ENCODE results near the gene CSF1R.

The CSF1R gene

DNA sequence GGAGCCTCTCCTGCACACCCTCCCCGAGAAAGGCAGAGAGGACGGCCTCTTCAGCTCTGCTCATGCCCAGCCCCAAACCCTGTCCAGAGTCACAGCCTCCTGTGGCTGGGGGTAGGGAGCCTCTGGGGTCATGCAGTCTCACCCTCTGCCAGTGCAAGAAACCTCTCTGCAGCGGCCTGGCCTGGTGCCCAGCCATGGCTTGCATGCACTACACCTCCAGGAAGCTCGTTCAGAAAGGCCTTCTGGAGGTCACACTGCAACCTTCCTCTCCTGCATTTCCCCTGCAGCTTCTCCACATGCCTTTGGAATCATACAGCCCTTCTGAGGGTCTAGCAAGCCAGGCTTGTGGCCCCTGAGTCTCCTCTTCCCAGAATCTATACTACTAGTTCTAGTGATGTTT is 17.9 kb downstream of the CSF1R start:
- no peak for DNase-seq

DNA sequence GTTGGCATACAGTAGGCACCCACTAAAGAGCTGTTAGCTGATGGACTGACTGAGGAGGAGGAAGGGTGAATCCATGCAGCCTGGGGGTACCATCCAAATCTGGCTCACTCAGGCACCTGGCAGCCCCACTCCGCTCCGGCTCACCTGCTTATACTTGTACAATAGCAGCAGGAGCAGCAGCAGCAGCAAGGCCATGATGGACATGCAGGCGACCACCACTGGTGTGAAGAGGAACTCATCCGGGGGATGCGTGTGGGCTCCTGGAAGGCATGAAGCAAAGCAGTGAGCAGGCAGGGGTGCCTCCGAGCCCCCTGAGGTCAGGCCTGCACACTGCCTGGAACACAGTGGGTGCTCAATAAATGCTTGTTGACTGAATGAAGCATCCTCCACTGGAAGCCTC is 18.3 kb downstream of the CSF1R start:
- no peak for DNase-seq

DNA sequence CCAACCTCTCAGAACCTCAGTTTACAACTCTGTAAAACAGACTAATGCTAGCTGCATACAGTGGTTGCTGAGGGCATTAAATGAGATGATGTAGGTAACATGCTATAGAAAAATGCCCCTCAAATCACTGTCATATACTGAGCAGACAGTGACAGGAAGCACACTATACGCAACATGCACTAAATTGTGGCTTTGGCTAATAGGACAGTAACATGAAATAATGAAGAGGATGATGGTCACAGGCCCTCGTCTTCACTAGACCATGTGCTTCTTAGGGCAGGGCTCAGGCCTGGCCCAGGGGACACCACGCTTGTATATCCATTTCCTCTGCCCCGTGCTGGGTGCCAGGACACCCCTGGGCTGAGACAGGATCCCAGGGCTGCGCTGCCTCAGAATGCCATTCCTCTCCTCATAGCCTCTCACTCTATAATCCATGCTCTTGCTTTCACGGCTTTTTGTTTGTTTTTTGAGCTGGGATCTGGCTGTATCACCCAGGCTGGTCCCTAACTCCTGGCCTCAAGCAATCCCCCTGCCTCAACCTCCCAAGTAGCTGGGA is 18.9 kb downstream of the CSF1R start:
- DNase-seq = no peak

DNA sequence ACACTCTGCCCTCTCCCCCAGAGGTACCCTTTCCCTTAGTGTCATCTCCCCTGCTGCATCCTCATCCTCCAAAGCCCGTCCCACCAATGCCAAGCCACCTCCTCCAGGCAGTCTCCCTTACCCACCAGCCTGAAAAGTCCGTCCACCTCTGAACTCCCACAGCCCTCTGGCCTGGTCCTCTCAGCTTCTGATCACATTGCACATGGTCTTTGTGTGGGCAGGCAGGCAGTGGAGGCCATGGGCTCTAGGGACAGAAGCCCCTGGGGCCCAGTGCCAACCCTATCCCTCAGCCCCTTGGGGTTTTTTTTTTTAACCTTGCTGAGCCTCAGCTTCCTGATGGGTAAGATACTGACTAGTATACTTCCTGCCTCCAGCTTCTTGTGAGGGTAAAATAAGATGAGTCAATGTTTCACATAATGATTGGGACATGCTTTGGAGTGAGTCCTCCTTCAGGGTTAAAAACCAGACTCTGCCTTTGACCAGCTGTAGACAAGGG is 19.4 kb downstream of the CSF1R start:
- DNase-seq = no peak

DNA sequence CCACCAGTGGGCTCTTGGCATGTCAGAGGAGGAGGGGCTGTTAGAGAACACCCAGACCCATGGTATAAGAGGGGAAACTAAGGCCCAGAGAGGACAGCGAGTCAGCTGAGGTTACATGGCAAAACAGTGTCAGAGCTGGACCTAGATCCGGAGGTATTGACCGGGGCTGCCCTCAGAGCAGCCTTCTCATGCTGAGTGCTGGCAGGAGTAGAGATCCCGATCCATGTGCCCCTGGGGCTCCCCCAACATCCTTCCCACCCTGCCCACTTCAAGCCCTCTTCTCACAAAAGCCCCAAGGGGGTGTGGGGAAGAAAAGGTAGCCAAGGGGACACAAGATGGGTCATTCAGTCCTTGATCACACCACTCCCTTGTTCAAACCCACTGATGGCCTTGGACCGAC is 19.9 kb downstream of the CSF1R start:
- DNase-seq = no peak

DNA sequence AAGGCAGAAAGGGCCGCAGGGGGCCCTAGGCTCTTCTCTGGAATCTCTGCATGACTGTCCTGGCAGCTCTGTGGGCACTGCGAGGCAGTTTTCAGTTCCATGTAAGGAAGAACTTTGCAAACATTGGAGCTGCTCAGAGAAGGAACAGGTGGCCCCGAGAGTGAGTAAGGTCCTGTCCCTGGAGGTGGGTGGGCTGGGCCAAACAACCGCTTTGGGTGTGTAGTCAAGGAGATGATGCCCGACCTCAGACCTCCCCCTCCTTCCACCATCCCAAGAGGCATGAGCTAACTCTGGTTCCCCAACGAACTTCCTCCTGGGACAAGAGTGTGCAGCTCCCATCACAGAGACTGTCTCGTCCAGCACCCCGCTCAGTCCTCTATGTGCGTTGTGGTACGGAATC is 20.5 kb downstream of the CSF1R start:
- no peak for DNase-seq

DNA sequence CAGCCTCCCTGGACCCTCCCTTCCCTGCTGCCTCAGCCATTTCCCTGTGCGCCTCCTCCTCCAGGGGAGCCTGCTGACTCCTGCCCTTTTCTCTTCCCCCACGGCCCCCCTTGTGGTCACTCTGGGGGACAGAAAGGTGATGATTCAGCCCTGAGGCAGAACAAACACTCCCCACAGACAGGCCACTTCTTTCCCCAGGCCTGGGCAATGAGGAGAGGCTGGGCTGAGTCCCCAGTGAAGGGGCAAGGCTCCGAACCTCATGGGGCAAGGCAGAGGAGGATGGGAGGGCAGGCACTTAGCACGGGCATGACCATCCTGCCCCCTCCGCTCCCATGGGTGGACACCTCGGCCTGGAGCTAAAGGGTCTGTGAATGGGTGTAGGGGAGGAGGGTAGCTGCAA is 21.0 kb downstream of the CSF1R start:
- no peak for DNase-seq

DNA sequence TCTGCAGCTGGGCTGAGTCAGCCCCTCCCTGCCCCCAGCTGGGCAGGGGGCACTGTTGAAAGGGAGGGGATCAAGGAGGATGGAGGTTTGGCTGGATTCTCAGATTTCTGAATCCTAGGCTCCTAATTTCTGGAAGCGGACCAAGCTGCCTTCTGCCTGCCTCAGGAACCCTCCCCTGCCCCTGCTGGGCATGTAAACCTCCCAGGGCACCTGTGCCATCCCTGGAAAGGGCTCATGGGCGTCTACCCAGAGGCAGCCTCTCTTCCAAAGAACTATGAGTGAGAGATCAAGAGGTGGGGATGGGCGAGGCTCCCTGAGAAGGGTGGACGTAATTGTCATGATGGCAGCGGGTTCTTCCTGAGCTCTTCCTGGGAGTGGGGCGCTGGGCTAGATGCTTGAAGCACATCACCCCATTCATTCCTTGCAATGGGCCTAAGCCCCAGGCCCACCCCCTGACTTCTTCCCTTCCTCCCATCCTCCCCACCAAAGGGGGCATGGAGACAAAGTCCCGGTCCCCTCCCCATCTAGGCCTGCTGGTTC is 21.6 kb downstream of the CSF1R start:
- no peak for DNase-seq

DNA sequence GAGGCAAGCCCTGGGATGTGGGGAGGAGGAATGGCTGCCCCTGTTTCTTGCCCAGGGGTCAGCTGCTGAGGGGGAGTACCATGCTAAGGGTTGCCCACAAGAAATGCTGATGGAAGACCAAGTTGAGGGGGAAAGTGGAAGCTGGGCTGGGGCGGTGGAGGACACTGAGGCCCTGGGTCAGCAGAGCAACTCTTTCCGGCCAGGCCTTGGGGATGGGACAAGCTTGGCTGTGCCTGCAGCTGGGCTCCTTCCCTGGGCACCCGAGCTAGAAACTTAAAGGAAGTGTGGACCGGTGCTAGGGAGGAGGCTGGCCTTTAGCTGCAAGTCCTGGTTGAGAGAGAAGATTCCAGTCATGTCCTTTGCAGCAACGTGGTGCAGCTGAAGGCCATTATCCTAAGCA is 22.7 kb downstream of the CSF1R start:
- DNase-seq = no peak

DNA sequence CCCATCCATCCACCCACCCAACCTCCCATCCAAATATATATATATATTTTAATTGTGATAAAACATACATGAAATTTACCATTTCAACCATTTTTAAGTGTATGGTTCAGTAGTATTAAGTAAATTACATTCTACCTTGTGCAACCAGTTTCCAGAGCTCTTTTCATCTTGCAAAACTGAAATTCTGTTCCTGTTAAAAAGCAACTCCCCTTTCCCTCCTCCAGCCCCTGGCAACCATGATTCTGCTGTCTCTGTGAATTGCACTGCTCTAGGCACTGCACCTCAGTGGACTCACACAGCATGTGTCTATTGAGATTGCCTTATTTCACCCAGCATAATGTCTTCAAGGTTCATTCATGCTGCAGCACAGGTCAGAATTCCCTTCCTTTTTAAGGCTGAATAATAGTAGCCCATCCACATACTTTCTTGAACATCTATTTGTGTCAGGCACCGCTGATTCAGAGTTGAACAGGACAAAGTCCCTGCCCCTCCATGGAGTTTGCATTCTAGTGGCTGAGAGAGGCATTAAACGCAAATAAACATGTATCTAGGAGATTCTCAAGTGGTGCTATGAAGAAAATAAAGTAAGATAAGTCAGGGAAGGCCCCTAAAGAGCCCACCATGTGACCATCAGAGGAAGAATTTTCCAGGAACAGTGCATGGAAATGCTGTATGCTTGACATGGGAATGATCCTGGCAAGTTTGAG is 24.0 kb downstream of the CSF1R start:
- DNase-seq = no peak

DNA sequence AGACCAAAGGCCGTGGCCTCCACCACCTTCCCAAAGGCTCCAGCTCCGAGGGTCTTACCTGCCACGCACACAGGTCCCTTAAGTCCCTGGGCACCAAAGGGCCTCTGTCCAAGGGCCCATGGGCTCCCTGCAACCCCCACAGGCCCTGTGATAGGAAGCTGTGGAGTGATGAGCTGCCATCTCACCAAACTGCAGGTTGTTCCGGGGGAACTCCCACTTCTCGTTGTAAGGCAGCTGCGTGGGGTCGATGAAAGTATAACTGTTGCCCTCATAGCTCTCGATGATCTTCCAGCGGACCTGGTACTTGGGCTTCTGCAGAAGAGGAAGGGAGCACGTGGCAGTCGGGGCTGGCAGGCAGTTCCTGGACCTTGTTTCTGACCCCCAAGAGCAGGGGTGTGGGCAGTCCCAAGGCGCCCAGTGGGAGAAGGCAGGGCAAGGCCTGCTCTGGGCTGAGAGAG is 24.8 kb downstream of the CSF1R start:
- no peak for DNase-seq

DNA sequence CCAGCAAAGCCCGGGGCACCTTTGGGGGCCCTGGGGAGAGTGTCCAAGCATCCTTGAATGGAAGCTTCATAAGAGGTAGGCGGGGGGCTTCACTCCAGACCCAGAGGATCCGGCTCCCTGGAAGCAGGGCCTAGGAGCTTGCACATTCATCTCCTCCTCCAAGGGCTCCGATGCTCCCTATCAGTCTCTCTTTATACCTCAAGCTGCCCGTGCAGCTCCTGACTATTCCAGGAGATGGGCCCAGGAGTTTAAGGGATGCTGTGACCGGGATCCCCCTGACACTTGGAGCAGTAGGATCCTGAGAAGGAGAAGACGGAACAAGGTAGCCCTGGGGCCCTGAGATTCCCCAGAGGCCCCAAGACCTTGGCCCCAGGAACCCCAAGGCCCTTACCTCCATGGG is 25.9 kb downstream of the CSF1R start:
- DNase-seq = no peak

DNA sequence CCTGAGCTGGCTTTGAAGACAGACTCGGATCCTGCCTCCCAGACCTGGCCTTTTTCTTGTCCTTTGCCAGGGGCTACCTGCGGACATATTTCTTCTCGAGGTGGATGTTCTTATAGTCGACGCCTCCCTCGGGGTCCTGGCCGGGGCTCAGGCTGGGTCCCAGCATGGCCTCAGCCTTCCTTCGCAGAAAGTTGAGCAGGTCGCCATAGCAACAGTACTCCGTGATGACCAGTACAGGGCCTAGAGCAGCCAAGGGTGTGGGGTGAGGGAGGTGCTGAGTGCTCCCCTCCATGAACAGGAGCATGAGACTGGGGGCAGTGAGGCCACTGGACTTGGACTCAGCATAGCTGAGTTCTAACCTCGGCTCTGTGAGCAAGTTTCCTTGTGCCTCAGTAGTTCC is 26.7 kb downstream of the CSF1R start:
- no peak for DNase-seq

DNA sequence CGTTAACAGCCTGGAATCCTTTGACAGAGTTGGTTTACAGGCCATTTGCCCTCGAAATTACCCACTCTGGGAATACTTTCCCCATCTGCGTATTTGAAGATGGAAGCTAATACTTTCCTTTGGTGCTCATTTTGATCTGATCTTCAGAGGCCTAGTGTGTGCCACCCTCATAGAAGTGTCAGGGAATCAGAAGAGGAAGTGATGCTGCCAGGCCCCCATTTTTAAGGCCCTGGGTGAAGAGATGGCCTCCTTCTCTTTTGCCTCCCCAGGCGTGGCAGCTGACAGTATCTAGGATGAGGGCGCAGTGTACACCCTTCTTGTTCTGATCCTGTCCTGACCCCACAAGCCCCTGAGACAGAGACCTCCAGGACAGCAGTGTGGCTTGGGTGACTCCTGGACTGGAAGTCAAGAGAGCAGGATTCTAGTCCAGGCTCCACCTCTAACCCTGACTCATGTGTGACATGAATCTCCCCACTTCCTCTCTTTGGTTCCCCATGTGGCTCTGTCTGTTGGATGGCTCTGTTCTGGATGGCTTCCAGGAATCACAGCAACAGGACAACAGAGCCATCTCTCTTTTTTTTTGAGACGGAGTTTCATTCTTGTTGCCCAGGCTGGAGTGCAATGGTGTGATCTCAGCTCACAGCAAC is 27.8 kb downstream of the CSF1R start:
- DNase-seq = no peak

DNA sequence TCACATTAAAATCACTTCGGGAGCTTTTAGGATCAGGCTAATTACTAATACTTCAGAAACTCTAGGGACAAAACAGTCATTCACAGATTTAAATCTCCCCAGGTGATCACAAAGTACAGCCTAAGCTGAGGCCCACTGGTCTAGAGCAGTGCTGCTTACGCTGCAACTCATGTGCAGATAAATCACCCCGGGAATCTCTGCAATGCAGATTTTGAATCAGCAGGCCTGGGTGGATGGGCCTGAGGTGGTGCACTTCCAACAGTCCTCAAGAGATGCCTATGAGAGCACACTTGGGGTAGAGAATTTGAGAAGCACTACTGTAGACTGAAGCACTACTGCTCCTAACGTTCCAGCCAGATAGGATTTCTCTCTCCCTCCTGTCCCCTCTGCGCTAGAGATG is 28.4 kb downstream of the CSF1R start:
- no peak for DNase-seq

DNA sequence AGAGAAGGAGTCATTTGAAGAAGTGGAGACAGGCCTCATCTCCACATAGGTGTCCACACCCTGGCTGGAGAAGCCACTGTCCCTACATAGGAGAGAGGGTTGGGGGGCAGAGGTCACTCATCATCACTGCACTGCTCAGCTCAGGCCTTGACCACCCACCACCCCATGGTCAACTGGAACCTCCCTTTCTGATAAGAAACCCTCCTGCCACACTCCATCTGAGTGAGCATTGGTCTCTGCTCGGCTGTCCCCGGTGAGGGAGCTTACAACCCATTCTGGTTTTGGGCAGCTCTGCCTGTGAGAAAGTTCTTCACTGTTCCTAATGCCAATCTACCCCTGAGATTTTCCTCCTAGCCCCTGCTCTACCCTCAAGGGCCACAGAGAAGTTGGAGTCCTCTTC is 28.8 kb downstream of the CSF1R start:
- DNase-seq = no peak

DNA sequence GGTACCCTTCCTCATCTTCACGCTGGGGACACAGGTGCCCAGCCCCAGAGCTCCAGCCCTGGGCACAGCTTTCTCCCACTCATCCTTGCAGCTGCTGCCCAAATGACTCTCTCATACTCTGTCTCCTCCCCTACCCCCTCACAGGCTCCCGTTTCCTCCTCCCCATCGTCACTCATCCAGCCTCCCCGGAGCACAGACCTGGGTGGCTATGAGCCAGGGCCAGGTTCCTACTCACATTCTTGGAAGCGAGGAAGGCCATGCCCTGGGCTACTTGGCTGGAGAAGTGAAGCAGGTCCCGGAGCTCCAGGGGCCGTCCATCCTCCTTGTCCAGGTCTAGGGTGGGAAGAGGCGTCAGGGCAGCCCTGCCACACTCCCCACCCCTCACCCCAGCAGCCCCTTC is 29.3 kb downstream of the CSF1R start:
- DNase-seq = no peak

DNA sequence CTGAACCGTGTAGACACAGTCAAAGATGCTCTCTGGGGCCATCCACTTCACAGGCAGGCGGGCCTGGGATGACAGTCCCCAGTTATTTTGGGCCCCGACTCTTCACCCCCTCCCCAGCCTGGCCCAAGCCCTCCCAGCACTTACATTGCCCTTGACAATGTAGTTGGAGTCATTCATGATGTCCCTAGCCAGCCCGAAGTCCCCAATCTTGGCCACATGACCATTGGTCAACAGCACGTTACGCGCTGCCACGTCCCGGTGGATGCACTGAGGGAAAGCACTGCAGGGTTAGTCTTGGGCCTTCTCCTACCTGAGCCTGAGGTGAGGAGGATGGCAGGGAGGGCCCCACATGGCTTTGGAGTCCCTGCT is 30.3 kb downstream of the CSF1R start:
- no peak for DNase-seq

DNA sequence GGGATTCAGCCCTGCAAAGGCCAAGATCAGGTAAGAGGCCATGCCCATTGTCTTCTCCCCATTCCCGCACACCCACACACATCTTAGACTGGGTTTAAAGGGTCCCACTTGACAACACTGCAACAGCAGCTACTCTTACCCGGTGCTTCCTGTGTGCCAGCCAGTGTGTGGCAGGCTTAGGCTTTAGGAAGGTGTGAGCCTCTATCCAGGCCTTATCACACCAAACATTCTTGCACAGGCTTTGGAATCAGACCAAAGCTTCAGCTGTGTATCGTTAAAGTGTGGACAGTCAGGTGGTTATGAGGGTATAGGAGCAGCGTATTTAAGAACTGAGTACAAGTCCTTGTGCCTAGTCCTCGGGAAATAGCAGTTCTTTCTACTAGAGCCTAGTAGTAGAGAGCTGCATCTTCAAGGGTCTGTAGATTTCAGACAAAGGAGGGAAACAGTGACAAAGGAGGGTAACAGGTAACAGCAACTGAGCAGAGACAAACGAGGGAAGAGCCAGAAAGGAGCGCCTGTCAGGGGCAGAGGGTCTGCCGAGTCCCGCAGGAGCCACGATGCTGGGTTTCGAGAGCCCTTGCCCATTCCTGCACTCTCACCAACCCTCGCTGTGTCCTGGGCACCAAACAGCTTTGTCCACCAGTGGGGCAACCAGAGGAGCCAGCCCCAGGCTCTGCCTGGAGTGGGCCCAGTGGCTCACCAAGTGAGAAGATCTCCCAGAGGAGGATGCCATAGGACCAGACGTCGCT is 30.9 kb downstream of the CSF1R start:
- no peak for DNase-seq

DNA sequence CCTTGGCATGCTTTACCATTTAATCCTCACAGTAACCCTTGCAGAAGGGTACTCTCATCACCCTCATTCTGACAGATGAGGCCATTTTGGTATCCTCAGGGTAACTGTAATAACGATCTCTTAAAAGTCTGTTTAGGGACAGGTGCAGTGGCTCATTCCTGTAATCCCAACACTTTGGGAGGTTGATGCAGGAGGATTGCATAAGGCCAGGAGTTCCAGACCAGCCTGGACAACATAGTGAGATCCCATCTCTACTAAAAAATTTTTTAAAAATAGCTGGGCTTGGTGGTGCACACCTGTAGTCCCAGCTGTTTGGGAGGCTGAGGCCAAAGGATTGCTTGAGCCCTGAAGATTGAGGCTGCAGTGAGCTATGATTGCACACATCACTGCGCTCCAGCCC is 31.8 kb downstream of the CSF1R start:
- DNase-seq = no peak

DNA sequence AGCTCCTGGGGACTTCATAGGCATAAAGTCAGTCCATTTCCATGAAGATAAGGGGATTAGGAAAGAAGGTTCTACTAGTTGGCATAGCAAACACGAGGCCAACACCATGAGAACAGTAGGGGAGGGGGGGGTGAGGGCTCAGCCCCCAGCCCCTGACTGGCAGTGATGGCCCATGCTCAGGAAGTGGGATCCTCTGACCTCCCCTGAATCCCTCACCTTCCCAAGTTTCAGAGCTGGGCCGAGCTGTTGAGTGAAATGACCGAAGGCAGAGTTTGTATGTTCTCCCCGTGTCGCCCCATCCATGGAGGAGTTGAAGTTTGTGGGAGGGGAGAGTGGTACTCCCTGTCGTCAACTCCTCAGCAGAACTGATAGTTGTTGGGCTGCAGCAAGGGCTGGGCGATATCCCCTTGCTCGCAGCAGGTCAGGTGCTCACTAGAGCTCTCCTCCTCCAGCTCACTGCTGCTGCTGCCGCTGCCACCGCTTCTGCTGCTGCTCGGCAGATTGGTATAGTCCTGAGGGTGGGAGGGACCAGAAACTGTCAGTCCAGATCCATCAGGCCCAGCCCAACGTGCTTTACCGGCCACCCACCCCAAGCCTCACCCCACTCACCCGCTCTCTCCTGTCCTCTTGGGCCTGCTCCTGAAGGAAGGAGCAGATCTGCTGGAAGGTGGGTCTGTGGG is 32.5 kb downstream of the CSF1R start:
- no peak for DNase-seq

DNA sequence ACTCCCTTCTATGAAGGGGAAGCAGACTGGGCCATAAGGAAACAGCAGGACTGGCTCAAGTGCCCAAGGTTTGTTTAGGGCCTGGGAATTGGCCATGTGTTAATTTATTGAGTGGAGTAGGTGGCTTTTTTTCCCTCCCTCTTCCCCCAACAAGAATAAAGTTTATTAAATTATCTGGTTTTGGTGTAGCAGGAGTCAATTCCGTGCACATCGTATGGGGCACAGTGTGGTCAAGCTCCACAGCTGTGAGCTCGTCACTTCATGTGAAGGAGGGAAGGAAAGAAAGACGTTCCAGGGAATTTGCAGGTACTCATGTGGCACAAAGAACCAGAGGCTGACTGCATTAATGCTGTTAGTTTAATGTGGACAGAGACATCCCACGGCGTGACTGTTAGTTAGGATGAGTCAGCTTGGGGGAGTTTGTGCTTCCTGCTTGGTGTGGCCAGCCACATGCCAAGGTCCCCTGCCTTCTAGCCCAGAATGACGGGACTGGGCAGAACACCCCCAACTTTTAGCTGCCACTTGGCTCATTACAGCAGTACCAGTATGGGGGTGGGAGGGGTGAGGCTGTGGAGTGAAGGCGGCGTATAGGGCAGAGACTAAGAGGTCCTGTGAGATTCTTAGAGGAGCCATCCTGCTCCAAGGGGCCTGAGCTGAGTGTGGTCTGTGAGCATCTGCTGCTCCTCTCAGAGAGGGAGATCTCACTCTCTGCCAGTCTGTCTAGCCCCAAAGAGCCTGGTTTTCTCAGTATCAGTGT is 33.2 kb downstream of the CSF1R start:
- DNase-seq = no peak
